Thyroid gland (tissue), 4 donors: ENCODE data around the gene TRIM52.

Source experiments
- CTCF ChIP-seq, 6 experiments: fragments of 200-600 bp in 3 of 6; fragments of 450-650 bp in 3 of 6; sonication (generic) in 3 of 6; IDR thresholded peaks; one replicate each; pipeline ENCODE4 v1.5.1; 2016 to 2019; ENCODE audit warnings: antibody characterized with exemption in 6 of 6, mild to moderate bottlenecking in 2 of 6, inconsistent platforms in 1 of 6, moderate library complexity in 1 of 6
- POLR2A ChIP-seq, 2 donors: fragments of 450-650 bp; IDR thresholded peaks; one replicate each; pipeline ENCODE4 v1.6.1; 2017; ENCODE audit warnings: antibody characterized with exemption in 2 of 2, mild to moderate bottlenecking in 2 of 2, moderate library complexity in 1 of 2

GRCh38 chr5:181231432-181231831 is 29.5 kb downstream of the TRIM52 start:
- TF ChIP-seq POLR2A (IDR thresholded peaks at IDR 0.05) (no peak), CTCF (IDR thresholded peaks at IDR 0.05) (no peak)
